GM18951 (cell line): ENCODE data around the gene FEV.

Experiments
- POLR2A ChIP-seq: IDR thresholded peaks from 4 replicates; pipeline ENCODE4 v1.6.1; 2011; ENCODE audit warnings: mild to moderate bottlenecking; ENCODE audit not compliant: insufficient read length, insufficient read depth; ENCODE audit errors: extremely low read depth
- in situ Hi-C: fragments of 300-500 bp; cut with MboI; formaldehyde crosslinking; loops from one replicate; pipeline ENCODE4 v1.12.0; 2022; ENCODE audit warnings: low sequenced_read_pairs, mixed read lengths, inconsistent platforms; ENCODE audit not compliant: unreplicated experiment

FEV gene

GRCh38 chr2:218985021-218985324 lies at the start of gene FEV:
Gene FEV (minus strand): TSS chr2:218985184. CDS start chr2:218985075, 109 bp downstream.
- no peak for TF ChIP-seq POLR2A
- in situ Hi-C loops, result no loop called here

GRCh38 chr2:219032051-219032745 lies 47.2 kb upstream of the FEV start:
- TF ChIP-seq POLR2A, result no peak
- in situ Hi-C loops, result no loop called here

- TF ChIP-seq POLR2A, result no peak
- in situ Hi-C loops, result no loop called here
Measured at GRCh38 chr2:219031005-219031738, 46.2 kb upstream of the FEV start.

GRCh38 chr2:219030177-219030940 lies 45.4 kb upstream of the FEV start:
- in situ Hi-C loops, result no loop called here
- no peak for TF ChIP-seq POLR2A

GRCh38 chr2:219029829-219030165 lies 44.8 kb upstream of the FEV start:
- in situ Hi-C loops, result no loop called here
- TF ChIP-seq POLR2A, result no peak

GRCh38 chr2:219028996-219029828 lies 44.2 kb upstream of the FEV start:
- TF ChIP-seq POLR2A, result no peak

GRCh38 chr2:219028141-219028540 lies 43.2 kb upstream of the FEV start:
- in situ Hi-C loops, result no loop called here
- no peak for TF ChIP-seq POLR2A

More at GRCh38 chr2:219028996-219029828, 44.2 kb upstream of the FEV start:
- in situ Hi-C loops, result no loop called here

- in situ Hi-C loops, result no loop called here
- TF ChIP-seq POLR2A, result no peak
Measured at GRCh38 chr2:219027511-219028055, 42.6 kb upstream of the FEV start.

GRCh38 chr2:219026946-219027345 lies 42.0 kb upstream of the FEV start:
- no peak for TF ChIP-seq POLR2A
- in situ Hi-C loops, result no loop called here

GRCh38 chr2:219025637-219026585 lies 40.9 kb upstream of the FEV start:
- no peak for TF ChIP-seq POLR2A
- in situ Hi-C loops, result no loop called here

GRCh38 chr2:219024059-219024458 lies 39.1 kb upstream of the FEV start:
- no peak for TF ChIP-seq POLR2A
- in situ Hi-C loops, result no loop called here
